Activated CD4-positive, CD25-positive, alpha-beta regulatory T cell treated with anti-CD3 and anti-CD28 coated beads, Interleukin-2, amount 50 U/mL, for 16 hours (primary cell): Measurements from ENCODE around the gene WDR43.
"Not testable (repeated sequence)": the region's sequence is repeated elsewhere in the genome, so short reads cannot be mapped to it uniquely, and the experiment has no call there.

Source experiments
- DNase-seq: peaks from one replicate; pipeline ENCODE4 v3.0.0-alpha.2; 2020; ENCODE audit warnings: low read depth, low spot score

WDR43 gene

GRCh38 chr2:28960401-28960800 is 65.9 kb downstream of the WDR43 start:
- DNase-seq: no peak

DNA sequence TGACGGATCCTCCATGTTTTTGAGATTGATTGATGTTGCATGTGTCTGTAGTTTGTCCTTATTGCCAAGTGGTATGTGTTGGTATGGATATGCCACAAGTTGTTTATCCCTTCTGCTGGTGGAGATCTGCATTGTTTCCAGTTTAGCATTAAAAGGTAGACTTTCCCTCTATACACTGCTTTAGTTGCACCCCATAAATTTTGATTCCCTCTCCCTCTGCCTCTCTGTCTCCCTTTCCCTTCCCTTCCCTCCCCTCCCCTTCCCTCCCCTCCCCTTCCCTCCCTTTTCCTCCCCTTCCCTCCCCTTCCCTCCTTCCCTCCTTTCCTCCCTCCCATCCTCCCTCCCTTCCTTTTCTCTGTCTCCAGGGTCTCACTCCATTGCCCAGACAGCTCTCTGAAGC is 68.0 kb downstream of the WDR43 start:
- no peak for DNase-seq

GRCh38 chr2:28970464-28971160 is 76.1 kb downstream of the WDR43 start:
- no peak for DNase-seq

- DNase-seq: no peak
Measured at GRCh38 chr2:28972778-28973335, 78.4 kb downstream of the WDR43 start.

DNA sequence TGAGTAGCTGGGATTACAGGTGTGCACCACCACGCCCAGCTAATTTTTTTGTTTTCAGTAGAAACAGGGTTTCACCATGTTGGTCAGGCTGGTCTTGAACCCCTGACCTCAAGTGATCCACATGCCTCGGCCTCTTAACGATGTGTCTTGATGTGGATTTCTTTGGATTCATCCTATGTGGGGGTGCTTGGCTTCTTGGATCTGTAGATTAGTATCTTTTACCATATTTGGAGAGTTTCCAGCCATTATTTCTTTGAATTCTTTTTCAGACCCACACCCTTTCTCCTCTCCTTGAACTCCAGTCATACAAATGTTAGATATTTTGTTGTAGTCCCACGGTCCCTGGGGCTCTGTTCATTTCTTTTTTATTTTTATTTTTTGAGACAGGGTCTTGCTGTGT is 79.8 kb downstream of the WDR43 start:
- no peak for DNase-seq

- DNase-seq: no peak
Measured at GRCh38 chr2:28975671-28976070, 81.2 kb downstream of the WDR43 start.

GRCh38 chr2:28976584-28976983 is 82.1 kb downstream of the WDR43 start:
- no peak for DNase-seq

DNA sequence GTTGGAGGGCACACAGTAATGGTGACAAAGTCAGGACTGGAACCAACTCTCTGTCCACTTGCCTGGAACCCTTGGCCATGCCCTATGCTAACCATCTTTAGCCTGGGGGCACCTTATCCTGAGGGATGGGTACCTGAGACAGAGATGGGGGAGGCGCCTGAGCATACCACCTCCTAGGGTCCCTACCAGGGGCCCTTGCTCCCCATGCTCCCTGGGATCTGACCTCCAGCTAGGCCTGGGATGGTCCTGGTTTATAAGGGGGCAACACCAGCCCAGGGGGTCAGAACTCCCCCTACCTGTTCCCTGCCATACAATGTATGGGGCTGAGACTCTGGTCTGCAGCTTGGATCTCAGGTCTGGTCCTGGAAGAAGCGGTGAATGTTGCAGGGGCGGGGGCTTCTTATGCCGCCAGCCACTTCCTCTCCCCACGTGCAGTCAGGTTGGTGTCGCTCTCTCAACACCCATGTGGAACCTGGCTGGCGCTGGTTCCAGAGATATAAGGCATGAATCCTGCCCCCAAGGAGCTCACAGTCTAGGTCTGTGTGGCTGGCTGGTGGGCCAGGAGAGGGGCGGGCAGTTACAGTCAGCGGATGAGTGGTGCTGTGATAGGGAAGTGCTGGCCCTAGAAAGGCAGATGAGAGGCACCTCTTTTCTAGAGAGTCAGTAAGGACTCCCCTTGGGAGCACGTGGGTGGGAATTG is 82.9 kb downstream of the WDR43 start:
- no peak for DNase-seq

DNA sequence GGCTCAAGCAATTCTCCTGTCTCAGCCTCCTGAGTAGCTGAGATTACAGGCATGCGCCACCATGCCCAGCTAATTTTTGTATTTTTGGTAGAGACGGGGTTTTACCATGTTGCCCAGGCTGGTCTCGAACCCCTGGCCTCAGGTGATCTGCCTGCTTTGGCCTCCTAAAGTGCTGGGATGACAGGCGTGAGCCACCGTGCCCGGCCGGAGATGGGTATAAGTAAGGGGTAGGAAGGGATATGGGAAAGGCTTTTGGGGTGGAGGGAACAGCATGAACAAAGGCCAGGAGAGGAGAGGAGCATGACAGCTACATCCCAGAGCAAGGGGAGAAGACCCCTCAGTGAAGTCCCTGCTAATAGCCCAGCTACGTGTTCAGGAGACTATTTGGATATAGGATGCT is 83.5 kb downstream of the WDR43 start:
- not testable (repeated sequence) for DNase-seq

DNA sequence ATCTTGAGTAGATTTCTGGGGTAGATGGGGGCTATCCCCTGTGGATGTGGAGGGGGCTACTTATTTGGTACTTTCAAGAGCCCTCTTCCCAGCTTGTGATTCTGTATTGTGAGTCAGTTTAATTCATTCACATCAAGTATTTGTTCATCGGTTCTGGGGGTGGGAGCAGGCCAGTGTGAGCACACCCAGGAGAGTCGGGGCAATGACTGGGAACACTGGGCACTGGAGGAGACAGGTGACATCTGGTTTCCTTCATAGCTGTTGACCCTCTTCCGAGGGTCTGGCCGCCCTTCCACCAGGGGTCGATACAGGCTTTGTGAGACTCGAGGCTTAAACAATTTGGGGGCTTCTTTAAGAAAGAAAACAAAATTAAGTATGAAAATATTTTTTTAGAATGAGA is 84.1 kb downstream of the WDR43 start:
- no peak for DNase-seq

DNA sequence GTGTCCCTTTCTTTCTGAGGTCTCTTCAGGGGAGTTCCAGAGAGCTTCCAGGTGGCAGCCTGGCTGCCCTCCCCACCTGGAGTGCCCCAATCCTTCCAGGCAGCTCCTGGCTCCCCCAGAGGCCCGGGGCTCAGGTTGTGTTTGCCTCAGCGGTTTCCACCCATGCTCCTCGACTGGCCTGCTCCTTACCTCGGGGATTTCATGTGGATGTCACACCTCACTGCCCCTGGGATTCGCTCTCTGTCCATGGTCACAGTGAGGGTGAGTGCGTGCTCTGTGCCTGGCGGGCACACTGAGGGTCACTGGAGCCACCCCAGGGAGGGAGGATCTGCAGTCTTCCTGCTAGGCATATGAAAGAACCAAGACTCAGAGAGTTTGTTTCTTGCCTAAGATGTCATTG is 84.6 kb downstream of the WDR43 start:
- DNase-seq: no peak

DNA sequence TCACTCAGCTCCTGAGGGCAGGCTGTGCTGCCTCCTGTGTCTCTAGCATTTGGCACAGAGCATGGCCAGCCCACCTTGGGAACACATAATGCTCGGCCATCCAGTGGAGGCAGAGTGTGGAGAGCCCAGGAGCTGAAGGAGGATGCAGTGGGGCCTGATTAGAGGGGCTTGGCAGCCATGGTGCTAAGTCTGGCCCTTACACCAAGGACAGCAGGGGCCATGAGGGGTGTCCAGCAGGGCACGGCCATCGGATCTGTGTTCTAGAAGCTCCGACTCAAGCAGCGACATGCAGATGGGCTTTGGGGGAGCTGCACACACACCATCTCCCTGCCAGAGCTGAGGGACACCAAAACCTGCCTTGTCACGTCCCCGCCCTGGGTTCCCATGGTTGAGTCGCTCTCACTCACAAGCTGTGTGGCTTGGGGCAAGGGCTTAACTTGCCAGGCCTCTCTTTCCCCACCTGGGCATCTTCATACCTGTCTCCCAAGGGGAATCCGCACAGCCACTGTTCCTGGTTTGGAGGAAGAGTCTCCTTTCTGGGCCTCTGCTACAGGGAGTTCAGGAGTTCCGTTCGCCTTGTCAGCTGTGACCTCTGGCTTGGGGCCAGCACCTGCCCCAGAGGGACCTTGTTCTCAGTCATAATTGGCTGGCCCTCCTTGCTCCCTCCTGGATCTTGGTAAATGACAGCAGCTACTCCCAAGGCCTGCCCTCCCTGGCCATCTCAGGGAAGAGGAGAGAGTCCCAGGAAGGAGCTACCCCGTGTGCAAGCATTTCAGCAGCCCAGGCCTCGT is 85.3 kb downstream of the WDR43 start:
- DNase-seq: no peak

DNA sequence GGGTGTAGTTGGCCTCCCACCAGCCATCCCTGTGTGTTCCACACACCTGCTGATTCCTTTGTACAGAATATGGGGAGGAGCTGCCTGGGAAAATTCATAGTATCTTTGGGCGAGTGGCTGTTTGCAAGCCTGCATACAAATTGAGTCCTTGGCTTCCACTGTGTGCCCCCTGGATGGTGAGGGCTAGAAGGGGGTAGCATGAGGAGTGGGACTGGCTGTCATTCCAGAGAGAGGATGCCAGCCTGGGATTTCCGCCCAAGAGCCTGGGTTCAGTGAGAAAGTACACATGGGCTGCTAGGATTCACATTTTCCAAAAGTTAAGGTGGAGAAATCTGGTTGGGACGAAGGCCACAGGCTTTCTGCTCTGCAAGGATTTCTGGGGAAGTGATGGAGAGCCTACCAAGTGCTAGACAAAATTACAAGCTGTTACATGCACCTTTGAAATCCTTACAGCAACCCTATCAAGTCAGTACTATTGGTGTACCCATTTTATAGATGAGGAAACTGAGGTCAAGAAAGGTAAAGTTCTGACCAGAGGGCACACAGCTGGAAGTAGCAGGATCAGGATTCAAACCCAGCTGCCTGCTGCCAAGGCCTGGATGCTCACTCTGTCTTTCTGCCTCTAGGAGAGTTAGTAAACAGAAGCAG is 86.0 kb downstream of the WDR43 start:
- no peak for DNase-seq

GRCh38 chr2:28981016-28981441 is 86.6 kb downstream of the WDR43 start, which contains the start of gene TOGARAM2:
Gene TOGARAM2 (plus strand): TSS chr2:28981298. CDS start chr2:28994835, 13,537 bp downstream.
- DNase-seq: no peak

- no peak for DNase-seq
Measured at GRCh38 chr2:28981620-28982376, 87.3 kb downstream of the WDR43 start.

DNA sequence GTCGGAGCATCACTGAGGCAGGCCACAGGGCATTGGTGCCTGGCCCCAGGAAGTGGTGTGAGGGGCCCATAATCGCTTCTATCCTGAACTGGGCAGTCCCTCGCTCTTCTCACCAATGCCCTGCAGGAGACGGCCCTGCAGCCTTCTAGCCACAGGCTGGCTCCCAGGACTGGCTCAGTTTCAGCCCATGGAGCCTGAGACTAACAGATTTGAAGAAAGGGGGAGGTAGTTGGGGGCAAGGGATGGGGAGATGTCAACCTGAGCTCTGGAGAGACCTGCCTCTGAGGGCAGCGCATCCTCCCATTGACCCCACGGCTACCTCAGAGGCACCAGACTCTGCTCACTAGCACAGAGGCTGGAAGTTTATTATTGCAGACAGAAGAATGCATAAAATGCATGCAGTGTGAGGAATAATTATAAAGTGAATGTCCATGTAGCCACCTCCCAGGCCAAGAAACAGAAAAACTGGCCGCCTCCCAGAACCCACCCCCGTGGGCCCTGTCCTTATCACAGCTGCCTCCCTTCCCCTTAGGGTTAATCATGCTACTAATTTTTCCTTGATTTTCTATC is 88.0 kb downstream of the WDR43 start:
- no peak for DNase-seq

DNA sequence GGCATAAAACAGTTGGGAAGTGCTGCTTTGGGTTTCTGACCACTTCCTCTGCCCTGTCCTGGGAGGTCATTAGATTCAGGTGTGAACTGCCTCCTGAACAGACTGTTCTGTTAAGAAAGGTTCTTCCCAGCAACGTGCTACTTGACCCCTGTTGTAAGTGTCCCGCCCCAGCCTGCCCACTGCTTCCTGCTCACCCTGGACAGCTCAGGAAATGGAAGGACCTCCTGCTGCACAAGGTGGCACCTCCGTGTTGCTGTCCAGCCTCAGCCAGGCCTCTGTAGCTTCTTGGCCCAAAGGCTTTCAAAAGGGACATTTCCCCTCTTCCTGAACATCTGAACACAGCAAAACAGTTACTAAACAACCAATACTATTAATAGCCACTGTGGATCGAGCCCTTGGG is 92.0 kb downstream of the WDR43 start:
- DNase-seq: no peak

- DNase-seq: no peak
Measured at GRCh38 chr2:28989973-28990372, 95.5 kb downstream of the WDR43 start.

- DNase-seq: no peak
Measured at GRCh38 chr2:28990445-28990844, 96.0 kb downstream of the WDR43 start.

DNA sequence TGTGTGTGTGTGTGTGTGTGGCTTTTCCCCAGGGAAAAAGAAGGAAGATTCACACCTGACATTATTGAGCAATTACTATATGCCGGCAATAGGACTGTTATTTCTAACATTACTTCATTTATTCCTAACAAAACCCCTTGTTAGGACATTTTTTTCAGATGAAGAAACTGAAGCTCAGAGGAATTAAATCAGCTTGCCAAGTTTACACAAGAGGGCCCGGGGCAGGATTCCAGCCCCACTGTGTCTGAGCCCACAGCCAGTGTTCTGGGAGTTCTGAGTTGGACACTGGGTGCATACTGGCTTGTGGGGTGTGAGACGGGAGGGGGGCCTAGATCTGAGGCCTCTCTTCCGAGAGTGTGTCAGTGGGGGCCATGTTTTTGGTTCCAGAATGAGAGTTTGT is 96.6 kb downstream of the WDR43 start:
- DNase-seq: no peak

DNA sequence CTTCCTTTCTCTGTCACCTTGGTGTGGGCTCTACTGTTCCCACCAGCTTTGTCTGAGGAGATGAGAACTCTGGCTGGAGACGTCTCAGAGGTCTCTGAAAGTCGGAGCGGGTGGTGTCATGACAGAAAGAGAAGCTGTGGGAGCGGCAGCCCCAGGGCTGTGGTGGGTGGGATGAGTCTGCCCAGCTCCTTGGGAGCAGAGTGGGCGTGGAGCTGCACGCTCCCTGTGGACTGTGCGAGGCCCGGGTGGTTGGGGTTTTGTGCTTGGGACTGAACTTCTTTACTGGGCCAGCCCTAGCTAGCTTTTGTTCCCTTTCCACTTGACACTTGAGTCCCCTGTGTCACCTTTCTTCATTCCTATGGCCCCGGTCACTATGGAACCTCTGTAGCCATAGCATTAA is 97.0 kb downstream of the WDR43 start:
- DNase-seq: no peak
